Measurements from ENCODE around the gene CILP.

- TF ChIP-seq CTCF (CRISPR knock-in tag; IDR thresholded peaks at IDR 0.05), result no peak
- TF ChIP-seq RBM22 (optimal IDR thresholded peaks at IDR 0.05; ENCODE audit: low read length), result no peak
These were observed 16.3 kb downstream of the CILP start for GRCh38 chr15:65194826-65195547.
